Activated naive CD8-positive, alpha-beta T cell treated with anti-CD3 and anti-CD28 coated beads, Interleukin-2, amount 50 U/mL, for 24 hours (primary cell): ENCODE data around the gene FAM171A2.
"Not testable (repeated sequence)": the region's sequence is repeated elsewhere in the genome, so short reads cannot be mapped to it uniquely, and the experiment has no call there.

Experiments
- ATAC-seq: fragments of 150-1000 bp; cut with Tn5 transposase; one replicate; pipeline ENCODE4 v1.10.0; 2021
- DNase-seq: peaks from one replicate; pipeline ENCODE4 v3.0.0; 2021
- H3K27ac Mint-ChIP-seq: one replicate; pipeline ENCODE4 v1.8.0; 2021; ENCODE audit warnings: mild to moderate bottlenecking, mixed read lengths
- H3K27me3 Mint-ChIP-seq: one replicate; pipeline ENCODE4 v1.8.0; 2021; ENCODE audit warnings: mixed read lengths
- H3K36me3 Mint-ChIP-seq: one replicate; pipeline ENCODE4 v1.8.0; 2021; ENCODE audit warnings: low read depth, mixed read lengths
- H3K4me1 Mint-ChIP-seq: one replicate; pipeline ENCODE4 v1.8.0; 2021; ENCODE audit warnings: mixed read lengths
- H3K4me3 Mint-ChIP-seq: one replicate; pipeline ENCODE4 v1.8.0; 2021; ENCODE audit warnings: mild to moderate bottlenecking, moderate library complexity, mixed read lengths
- H3K9me3 Mint-ChIP-seq: one replicate; pipeline ENCODE4 v1.8.0; 2021; ENCODE audit warnings: mixed read lengths

Gene FAM171A2

DNA sequence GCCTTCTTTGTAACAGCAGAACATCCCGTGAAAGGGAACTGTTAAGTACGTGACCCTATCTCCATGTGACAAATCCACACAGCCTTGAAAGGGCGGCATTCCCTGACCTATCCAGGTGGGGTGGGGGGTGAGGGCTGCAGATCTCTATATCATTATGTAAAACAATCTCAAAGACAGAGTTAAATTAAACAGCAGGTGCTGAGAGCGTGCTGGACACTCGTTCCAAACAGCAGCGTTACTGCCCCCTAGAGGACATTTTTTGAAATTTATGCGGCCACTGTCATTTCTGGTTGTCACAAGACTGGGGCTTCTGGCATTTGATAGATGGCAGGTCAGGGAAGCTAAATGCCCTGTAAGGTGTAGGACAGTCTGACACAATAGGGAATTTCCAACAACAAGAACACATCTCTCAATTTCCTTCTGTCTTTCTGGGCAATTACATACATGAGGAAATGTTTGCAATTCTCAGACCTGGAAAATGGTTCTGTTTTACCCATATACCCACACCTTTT, 32.3 kb downstream of the FAM171A2 start:
- DNase-seq (peak; percentile 75), ATAC-seq (peak; percentile 47)
- Mint-ChIP-seq H3K27ac (peak overlapping the region; percentile 19), H3K4me1 (peaks cover 18% of the 10 kb centered on the region), H3K9me3 (no peaks in the 10 kb centered on the region), H3K4me3 (no peak overlapping the region), H3K36me3 (no peaks in the 10 kb centered on the region), H3K27me3 (no peaks in the 10 kb centered on the region)

- peaks cover 26% of the 10 kb centered on the region for H3K4me1 Mint-ChIP-seq
- H3K27me3 Mint-ChIP-seq, H3K4me3 Mint-ChIP-seq, H3K27ac Mint-ChIP-seq, DNase-seq, ATAC-seq, H3K9me3 Mint-ChIP-seq, H3K36me3 Mint-ChIP-seq: not testable (repeated sequence)
Observed at GRCh38 chr17:44330263-44330662, 33.4 kb downstream of the FAM171A2 start.

GRCh38 chr17:44329516-44329915, 34.1 kb downstream of the FAM171A2 start:
- DNase-seq, H3K27ac Mint-ChIP-seq, H3K4me3 Mint-ChIP-seq, H3K9me3 Mint-ChIP-seq, H3K27me3 Mint-ChIP-seq, ATAC-seq, H3K36me3 Mint-ChIP-seq: not testable (repeated sequence)
- peaks cover 30% of the 10 kb centered on the region for H3K4me1 Mint-ChIP-seq

GRCh38 chr17:44327715-44328449, 35.8 kb downstream of the FAM171A2 start:
- no peaks in the 10 kb centered on the region for H3K27me3 Mint-ChIP-seq
- peaks cover 2% of the 10 kb centered on the region for H3K36me3 Mint-ChIP-seq
- peaks cover 40% of the 10 kb centered on the region for H3K4me1 Mint-ChIP-seq
- ATAC-seq (no peak), DNase-seq (no peak)
- H3K4me3 Mint-ChIP-seq: peak overlapping the region; percentile 29
- H3K27ac Mint-ChIP-seq: peak overlapping the region; percentile 35
- no peaks in the 10 kb centered on the region for H3K9me3 Mint-ChIP-seq

- Mint-ChIP-seq H3K4me3 (peak overlapping the region; percentile 87), H3K9me3 (no peaks in the 10 kb centered on the region), H3K27me3 (no peaks in the 10 kb centered on the region), H3K4me1 (peaks cover 40% of the 10 kb centered on the region), H3K36me3 (peaks cover 4% of the 10 kb centered on the region), H3K27ac (peak overlapping the region; percentile 84)
- DNase-seq: peak; percentile 89
- ATAC-seq: peak; percentile 75
Observed at GRCh38 chr17:44326861-44327444, 36.7 kb downstream of the FAM171A2 start.

GRCh38 chr17:44324571-44325275, 38.9 kb downstream of the FAM171A2 start, which contains the start of gene SLC25A39:
SLC25A39 (minus strand) TSS chr17:44324823; CDS start chr17:44323562, 1,261 bp downstream.
- DNase-seq: peak; percentile 97
- Mint-ChIP-seq H3K4me3 (peak within 1 kb of the TSS; percentile 87), H3K4me1 (peaks cover 32% of the 10 kb centered on the region), H3K36me3 (peaks cover 6% of the 10 kb centered on the region), H3K27me3 (no peaks in the 10 kb centered on the region), H3K9me3 (no peaks in the 10 kb centered on the region), H3K27ac (peak within 1 kb of the TSS; percentile 88)
- ATAC-seq: peak; percentile 79

DNA sequence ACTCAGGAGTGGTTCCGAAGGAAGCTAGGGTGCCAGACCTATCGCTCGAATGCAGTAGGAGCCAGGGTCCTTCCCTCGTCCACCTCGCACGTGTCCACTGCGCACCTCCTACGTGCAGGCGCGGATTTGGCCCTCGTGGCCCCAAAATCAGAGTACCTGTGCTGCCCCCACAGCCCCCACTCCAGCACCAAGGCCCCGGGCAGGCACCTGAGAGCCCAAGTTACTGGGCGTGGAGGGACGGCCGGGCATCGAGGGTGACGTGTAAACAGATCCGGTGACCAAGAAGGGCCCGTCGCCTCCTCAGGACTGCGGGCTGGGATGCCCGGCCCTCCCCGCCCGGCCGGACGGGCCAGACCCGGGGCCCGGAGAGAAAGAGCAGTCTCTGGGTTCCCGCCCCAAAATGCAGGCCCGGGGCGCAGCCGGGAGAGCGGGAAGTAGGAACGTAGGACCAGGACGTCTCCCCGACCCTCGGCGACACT, 39.5 kb downstream of the FAM171A2 start:
- H3K9me3 Mint-ChIP-seq: no peaks in the 10 kb centered on the region
- peaks cover 32% of the 10 kb centered on the region for H3K4me1 Mint-ChIP-seq
- H3K36me3 Mint-ChIP-seq: peaks cover 9% of the 10 kb centered on the region
- H3K27ac Mint-ChIP-seq: peak overlapping the region; percentile 73
- H3K4me3 Mint-ChIP-seq: peak overlapping the region; percentile 83
- no peak for ATAC-seq
- no peaks in the 10 kb centered on the region for H3K27me3 Mint-ChIP-seq
- DNase-seq: no peak

GRCh38 chr17:44323359-44324091, 40.1 kb downstream of the FAM171A2 start:
- Mint-ChIP-seq H3K27me3 (no peaks in the 10 kb centered on the region), H3K36me3 (peaks cover 9% of the 10 kb centered on the region), H3K4me1 (peaks cover 32% of the 10 kb centered on the region), H3K27ac (peak overlapping the region; percentile 73), H3K4me3 (peak overlapping the region; percentile 83), H3K9me3 (no peaks in the 10 kb centered on the region)
- ATAC-seq: no peak
- DNase-seq: no peak

GRCh38 chr17:44322236-44322895, 41.3 kb downstream of the FAM171A2 start:
- Mint-ChIP-seq H3K4me1 (peaks cover 29% of the 10 kb centered on the region), H3K9me3 (no peaks in the 10 kb centered on the region), H3K36me3 (peaks cover 9% of the 10 kb centered on the region), H3K27ac (no peak overlapping the region), H3K4me3 (no peak overlapping the region), H3K27me3 (peaks cover 3% of the 10 kb centered on the region)
- no peak for DNase-seq
- no peak for ATAC-seq

- no peak overlapping the region for H3K4me3 Mint-ChIP-seq
- ATAC-seq (no peak), DNase-seq (no peak)
- no peak overlapping the region for H3K27ac Mint-ChIP-seq
- H3K4me1 Mint-ChIP-seq: peaks cover 28% of the 10 kb centered on the region
- H3K9me3 Mint-ChIP-seq: no peaks in the 10 kb centered on the region
- H3K36me3 Mint-ChIP-seq: peaks cover 9% of the 10 kb centered on the region
- peaks cover 12% of the 10 kb centered on the region for H3K27me3 Mint-ChIP-seq
Observed at GRCh38 chr17:44321246-44322120, 42.2 kb downstream of the FAM171A2 start.

DNA sequence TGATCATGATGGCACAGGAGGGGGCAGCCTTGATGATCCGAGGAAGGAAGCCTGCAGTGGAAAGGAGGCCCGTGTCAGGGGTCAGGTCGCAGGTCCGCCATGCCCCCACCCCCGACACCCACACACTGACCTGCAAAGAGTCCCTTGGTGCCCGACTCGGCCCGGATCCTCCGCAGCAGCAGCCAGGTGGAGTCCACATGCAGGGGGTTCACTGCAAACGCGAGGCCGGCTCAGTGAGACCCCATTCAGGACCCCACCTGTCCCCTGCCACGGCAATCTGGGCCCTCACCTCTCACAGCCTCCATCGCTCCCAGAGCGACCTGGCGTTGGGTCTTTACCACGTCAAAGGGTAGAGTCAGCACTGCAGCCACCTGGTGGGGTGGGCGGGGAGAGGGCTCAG, 43.6 kb downstream of the FAM171A2 start:
- peaks cover 9% of the 10 kb centered on the region for H3K36me3 Mint-ChIP-seq
- H3K27me3 Mint-ChIP-seq: peaks cover 25% of the 10 kb centered on the region
- ATAC-seq (no peak), DNase-seq (no peak)
- no peak overlapping the region for H3K4me3 Mint-ChIP-seq
- no peaks in the 10 kb centered on the region for H3K9me3 Mint-ChIP-seq
- H3K4me1 Mint-ChIP-seq: peaks cover 26% of the 10 kb centered on the region
- H3K27ac Mint-ChIP-seq: no peak overlapping the region

- no peak overlapping the region for H3K4me3 Mint-ChIP-seq
- H3K4me1 Mint-ChIP-seq: peaks cover 17% of the 10 kb centered on the region
- peak; percentile 7 for ATAC-seq
- H3K9me3 Mint-ChIP-seq: no peaks in the 10 kb centered on the region
- H3K27ac Mint-ChIP-seq: no peak overlapping the region
- peaks cover 37% of the 10 kb centered on the region for H3K27me3 Mint-ChIP-seq
- DNase-seq: no peak
- peaks cover 8% of the 10 kb centered on the region for H3K36me3 Mint-ChIP-seq
Observed at GRCh38 chr17:44318077-44318892, 45.4 kb downstream of the FAM171A2 start.
